Measurements from ENCODE around the gene TSC2. TPM values are rescaled to one million over a fixed set of nuclear protein-coding genes. Genes with fewer than 3 reads are reported as not detected.

Gene TSC2
- total RNA-seq, result 39.5 and 41.8 TPM in 2 replicates
- polyA plus RNA-seq, result 78.7 and 113 TPM in 2 replicates

- H3K79me2 ChIP-seq, result peaks cover 26% of the 10 kb centered on the region
- peaks cover 18% of the 10 kb centered on the region for H3K4me1 ChIP-seq (ENCODE audit: insufficient read depth)
- no peaks in the 10 kb centered on the region for H4K20me1 ChIP-seq (ENCODE audit: insufficient read depth, poor library complexity, severe bottlenecking)
- H3K36me3 ChIP-seq (replicated peaks; ENCODE audit: insufficient read depth, low read depth), result no peaks in the 10 kb centered on the region
- TF ChIP-seq CTCF (IDR thresholded peaks at IDR 0.05; ENCODE audit: poor library complexity) (peak; percentile 1), EZH2phosphoT487 (IDR thresholded peaks at IDR 0.05; ENCODE audit: low read depth, severe bottlenecking, unreplicated experiment) (no peak)
- H3K4me2 ChIP-seq, result peak within 1 kb of the TSS; percentile 96
- peak within 1 kb of the TSS; percentile 41 for H3K27ac ChIP-seq
- H3K9me2 ChIP-seq (replicated peaks; ENCODE audit: insufficient read depth), result no peaks in the 10 kb centered on the region
- DNase-seq (ENCODE audit: low spot score), result peak; percentile 98
- H3K4me3 ChIP-seq, result peak within 1 kb of the TSS; percentile 65
- 1% methylated on average over 72 of the region's 81 CpGs for WGBS (ENCODE audit: low lambda C conversion rate, missing lambda C conversion rate)
- peak within 1 kb of the TSS; percentile 86 for H2AFZ ChIP-seq
- no peaks in the 10 kb centered on the region for H3K27me3 ChIP-seq
- H3K9me3 ChIP-seq (ENCODE audit: low read depth), result no peaks in the 10 kb centered on the region
Measured at GRCh38 chr16:2047330-2048115, at the start of gene TSC2, which contains the start of gene NTHL1. Gene TSC2 (plus strand): TSS chr16:2047985. CDS start chr16:2048616, 631 bp downstream. Gene NTHL1 (minus strand): TSS chr16:2047834. CDS start chr16:2047823, 11 bp downstream.

- Histone ChIP-seq H4K20me1 (ENCODE audit: insufficient read depth, poor library complexity, severe bottlenecking) (peaks cover 7% of the 10 kb centered on the region), H3K9me2 (replicated peaks; ENCODE audit: insufficient read depth) (no peaks in the 10 kb centered on the region), H3K27me3 (no peaks in the 10 kb centered on the region), H3K27ac (peak overlapping the region; percentile 53), H3K4me2 (no peak overlapping the region), H2AFZ (no peak overlapping the region), H3K36me3 (replicated peaks; ENCODE audit: insufficient read depth, low read depth) (no peaks in the 10 kb centered on the region), H3K9me3 (ENCODE audit: low read depth) (no peaks in the 10 kb centered on the region), H3K4me1 (ENCODE audit: insufficient read depth) (peaks cover 10% of the 10 kb centered on the region), H3K4me3 (no peak overlapping the region), H3K79me2 (peaks cover 4% of the 10 kb centered on the region)
- no peak for DNase-seq (ENCODE audit: low spot score)
- 94% methylated on average over 27 of the region's 27 CpGs for WGBS (ENCODE audit: low lambda C conversion rate, missing lambda C conversion rate)
- TF ChIP-seq EZH2phosphoT487 (IDR thresholded peaks at IDR 0.05; ENCODE audit: low read depth, severe bottlenecking, unreplicated experiment) (no peak), EZH2 (IDR thresholded peaks at IDR 0.05; ENCODE audit: borderline replicate concordance) (no peak), CTCF (IDR thresholded peaks at IDR 0.05; ENCODE audit: poor library complexity) (no peak)
Measured at GRCh38 chr16:1998360-1998835, 49.4 kb upstream of the TSC2 start.

- H3K27ac ChIP-seq, result no peak overlapping the region
- no peaks in the 10 kb centered on the region for H3K36me3 ChIP-seq (replicated peaks; ENCODE audit: insufficient read depth, low read depth)
- no peak overlapping the region for H3K4me3 ChIP-seq
- TF ChIP-seq EZH2phosphoT487 (IDR thresholded peaks at IDR 0.05; ENCODE audit: low read depth, severe bottlenecking, unreplicated experiment) (no peak), EZH2 (IDR thresholded peaks at IDR 0.05; ENCODE audit: borderline replicate concordance) (no peak), CTCF (IDR thresholded peaks at IDR 0.05; ENCODE audit: poor library complexity) (no peak)
- no peak overlapping the region for H2AFZ ChIP-seq
- peaks cover 12% of the 10 kb centered on the region for H3K4me1 ChIP-seq (ENCODE audit: insufficient read depth)
- no peak for DNase-seq (ENCODE audit: low spot score)
- H3K9me3 ChIP-seq (ENCODE audit: low read depth), result no peaks in the 10 kb centered on the region
- H3K4me2 ChIP-seq, result no peak overlapping the region
- peaks cover 8% of the 10 kb centered on the region for H3K79me2 ChIP-seq
- peaks cover 12% of the 10 kb centered on the region for H4K20me1 ChIP-seq (ENCODE audit: insufficient read depth, poor library complexity, severe bottlenecking)
- no peaks in the 10 kb centered on the region for H3K9me2 ChIP-seq (replicated peaks; ENCODE audit: insufficient read depth)
- 98% methylated on average over 31 of the region's 39 CpGs for WGBS (ENCODE audit: low lambda C conversion rate, missing lambda C conversion rate)
- H3K27me3 ChIP-seq, result no peaks in the 10 kb centered on the region
Measured at GRCh38 chr16:1998852-1999801, 48.7 kb upstream of the TSC2 start.

All from hepatocyte (in vitro differentiated cells).